Measurements from ENCODE around the gene ITPKB. TPM values are rescaled to one million over a fixed set of nuclear protein-coding genes. Genes with fewer than 3 reads are reported as not detected.
A peak's percentile ranks its signal among the peaks of the same experiment; 100 is the strongest.

Gene ITPKB
- total and polyA plus RNA-seq, 8 donors, result 25.0 to 38.7 (median 32.6) TPM

GRCh38 chr1:226682871-226683814 lies 55.9 kb downstream of the ITPKB start:
- no peak for TF ChIP-seq CTCF (IDR thresholded peaks at IDR 0.05)
- Histone ChIP-seq H3K36me3 (no peaks in the 10 kb centered on the region), H3K27me3 (no peaks in the 10 kb centered on the region), H3K4me3 (no peak overlapping the region), H3K27ac (peak overlapping the region in 1 of 2 donors; percentile 16), H3K9me3 (no peaks in the 10 kb centered on the region), H3K4me1 (peaks cover 4 to 84% of the 10 kb centered on the region in 2 donors)
- no peak for ATAC-seq
- intact Hi-C loops (cut with DNase I), result no loop called here
- no peak for DNase-seq

GRCh38 chr1:226681652-226682493 lies 57.2 kb downstream of the ITPKB start:
- peaks cover 13 to 88% of the 10 kb centered on the region in 2 donors for H3K4me1 ChIP-seq
- H3K27me3 ChIP-seq, result no peaks in the 10 kb centered on the region
- no peaks in the 10 kb centered on the region for H3K9me3 ChIP-seq
- H3K27ac ChIP-seq, result peak overlapping the region in 1 of 2 donors; percentile 16
- no peaks in the 10 kb centered on the region for H3K36me3 ChIP-seq
- intact Hi-C loops (cut with DNase I), result no loop called here
- no peak for DNase-seq
- no peak for TF ChIP-seq CTCF (IDR thresholded peaks at IDR 0.05)
- ATAC-seq, result peak; percentile 14
- H3K4me3 ChIP-seq, result no peak overlapping the region

GRCh38 chr1:226680653-226681052 lies 58.4 kb downstream of the ITPKB start:
- H3K4me1 ChIP-seq, result peaks cover 19 to 90% of the 10 kb centered on the region in 2 donors
- no peak for ATAC-seq
- H3K36me3 ChIP-seq, result no peaks in the 10 kb centered on the region
- intact Hi-C loops (cut with DNase I), result no loop called here
- H3K9me3 ChIP-seq, result no peaks in the 10 kb centered on the region
- peak overlapping the region; percentile 81 to 97 for H3K27ac ChIP-seq
- H3K4me3 ChIP-seq, result no peak overlapping the region
- no peaks in the 10 kb centered on the region for H3K27me3 ChIP-seq
- no peak for TF ChIP-seq CTCF (IDR thresholded peaks at IDR 0.05)
- DNase-seq, result no peak

- Histone ChIP-seq H3K27ac (peak overlapping the region; percentile 81 to 97), H3K36me3 (no peaks in the 10 kb centered on the region), H3K9me3 (no peaks in the 10 kb centered on the region), H3K27me3 (no peaks in the 10 kb centered on the region), H3K4me1 (peaks cover 24 to 90% of the 10 kb centered on the region in 2 donors), H3K4me3 (peak overlapping the region; percentile 16 to 47)
- ATAC-seq, result peak; percentile 90
- peak; percentile 90 to 94 (median 92) for DNase-seq
- TF ChIP-seq CTCF (IDR thresholded peaks at IDR 0.05), result no peak
- intact Hi-C loops (cut with DNase I), result no loop called here
Measured at GRCh38 chr1:226679853-226680516, 59.1 kb downstream of the ITPKB start.

Measured in left lung (tissue), 10 donors.